Right renal cortex interstitium (tissue), 3 donors: ENCODE measurements around the gene BICD1. TPM values are rescaled to one million over a fixed set of nuclear protein-coding genes. Genes with fewer than 3 reads are reported as not detected.

ENCODE experiments used
- DNase-seq, 3 donors: peaks; one replicate each; pipeline ENCODE4 v3.0.0-alpha.2; 2013; ENCODE audit warnings: low read depth in 3 of 3, low spot score in 2 of 3
- polyA plus RNA-seq, 3 donors: library from polyadenylated mRNA; unstranded; fragments of 120-200 nt; gene quantifications; one replicate each; pipeline ENCODE4 v1.2.1, GENCODE V29; 2013; ENCODE audit not compliant: insufficient read length in 3 of 3

BICD1 gene
- polyA plus RNA-seq, 3 donors: 21.9 to 24.3 (median 24.0) TPM

DNA sequence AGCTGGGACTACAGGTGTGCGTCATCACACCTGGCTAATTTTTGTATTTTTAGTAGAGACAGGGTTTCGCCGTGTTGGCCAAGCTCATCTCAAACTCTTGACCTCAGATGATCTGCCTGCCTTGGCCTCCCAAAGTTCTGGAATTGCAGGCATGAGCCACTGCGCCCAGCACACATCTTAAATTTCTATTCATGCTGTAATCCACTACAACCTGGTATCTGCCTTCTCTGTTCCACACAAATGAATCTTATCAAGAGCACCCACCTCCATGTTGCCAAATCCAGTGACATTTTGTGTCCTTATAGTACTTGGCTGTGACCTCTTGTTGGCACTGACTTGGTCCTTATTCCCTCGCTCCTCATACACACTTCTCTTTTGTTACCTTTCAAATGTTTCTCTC is 5.8 kb upstream of the BICD1 start:
- no peak for DNase-seq

- no peak for DNase-seq
These were observed 4.4 kb upstream of the BICD1 start for GRCh38 chr12:32102234-32102633.

DNA sequence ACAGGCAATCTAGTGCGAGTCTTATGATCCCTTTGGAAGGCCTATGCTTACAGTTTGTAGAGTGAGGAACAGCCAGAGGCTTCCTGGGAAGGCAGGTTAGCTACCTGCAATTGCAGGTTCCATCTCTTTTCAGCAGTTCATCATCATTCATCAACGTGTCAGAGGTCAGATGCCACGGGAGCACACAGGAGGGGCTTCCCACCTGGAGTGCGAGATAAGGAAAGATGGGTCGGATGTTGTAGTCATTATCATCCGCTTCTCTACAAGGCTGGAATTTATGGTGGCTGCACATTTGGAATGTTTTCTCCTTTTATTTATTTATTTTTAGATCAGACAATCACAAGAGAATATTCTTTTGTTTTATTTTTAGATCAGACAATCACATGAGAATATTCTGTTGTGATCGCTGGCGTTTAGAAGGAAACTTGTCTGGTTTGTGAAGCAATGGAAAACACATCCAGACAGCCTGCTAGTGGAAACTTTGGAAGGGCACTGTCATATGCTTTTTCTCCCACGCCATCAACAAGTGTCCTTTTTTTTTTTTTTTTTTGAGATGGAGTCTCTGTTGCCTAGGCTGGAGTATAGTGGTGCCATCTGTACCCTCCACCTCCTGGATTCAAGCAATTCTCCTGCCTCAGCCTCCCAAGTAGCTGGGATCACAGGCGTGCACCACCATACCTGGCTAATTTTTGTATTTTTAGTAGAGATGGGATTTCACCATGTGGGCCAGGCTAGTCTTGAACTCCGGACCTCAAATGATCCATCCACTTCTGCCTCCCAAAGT is 1.9 kb upstream of the BICD1 start:
- DNase-seq: no peak

DNA sequence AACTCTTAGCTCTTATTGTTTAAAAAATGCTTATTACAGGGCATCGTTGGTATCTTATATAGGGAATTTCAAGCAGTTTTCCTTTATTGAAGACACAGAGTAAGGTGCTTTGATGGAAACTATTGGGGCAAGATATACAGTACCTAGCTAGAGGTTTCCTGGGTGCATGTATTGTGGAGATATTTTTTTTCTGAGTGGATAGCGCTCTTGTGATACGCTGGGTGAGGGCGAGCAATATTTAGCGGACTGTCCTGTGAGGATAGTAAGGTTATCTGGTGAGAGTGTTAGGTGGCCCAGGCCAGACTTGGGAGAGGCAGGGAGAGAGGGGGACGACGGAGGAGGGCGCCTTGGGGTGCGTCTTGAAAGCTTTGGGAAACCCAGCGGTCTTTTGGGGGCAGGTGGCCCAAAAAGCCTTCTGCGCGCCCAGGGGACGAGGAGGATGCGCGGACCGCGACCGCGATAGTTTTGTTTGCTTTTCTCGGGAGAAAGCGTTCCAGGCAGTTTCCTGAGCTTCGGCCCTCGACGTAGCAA is 596 bp upstream of the BICD1 start:
- DNase-seq: no peak

DNA sequence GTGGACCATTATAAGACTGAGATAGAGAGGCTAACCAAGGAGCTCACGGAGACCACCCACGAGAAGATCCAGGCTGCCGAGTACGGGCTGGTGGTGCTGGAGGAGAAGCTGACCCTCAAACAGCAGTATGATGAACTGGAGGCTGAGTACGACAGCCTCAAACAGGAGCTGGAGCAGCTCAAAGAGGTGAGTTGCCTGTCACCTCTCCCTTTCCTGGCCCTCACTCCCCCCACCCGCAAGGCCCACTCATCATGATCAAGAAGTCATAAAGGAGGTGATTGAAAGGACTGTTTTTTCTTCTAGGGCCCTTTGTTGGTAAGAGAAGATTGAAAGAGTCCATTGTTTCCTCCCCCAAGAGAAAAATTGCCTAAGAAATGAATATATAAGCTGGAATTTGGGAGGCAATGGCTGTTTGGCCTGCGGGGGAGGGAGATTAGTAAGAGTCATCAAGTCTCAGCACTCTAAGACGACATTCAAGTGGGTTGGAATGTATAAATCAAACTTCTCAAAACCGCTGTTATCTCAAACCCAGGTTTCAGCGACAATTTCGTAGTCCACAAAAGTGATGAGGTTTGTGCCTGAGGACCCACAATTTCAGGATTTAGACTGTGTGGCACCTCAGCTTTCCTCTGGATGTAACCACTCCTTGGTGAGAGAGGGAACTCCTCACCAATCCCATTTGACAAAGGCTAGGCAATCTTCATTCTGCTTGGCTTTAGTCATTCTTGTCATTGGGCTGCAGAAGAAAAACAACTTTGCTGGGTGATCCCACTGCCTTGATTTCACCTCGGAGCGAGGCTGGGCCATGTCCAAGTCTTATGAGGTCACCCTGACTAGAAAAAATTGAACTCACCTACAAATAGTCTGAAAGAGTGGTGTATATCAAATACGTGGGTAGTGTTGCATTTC is 966 bp downstream of the BICD1 start:
- DNase-seq: no peak

GRCh38 chr12:32108787-32109186 is 2.1 kb downstream of the BICD1 start:
- no peak for DNase-seq

DNA sequence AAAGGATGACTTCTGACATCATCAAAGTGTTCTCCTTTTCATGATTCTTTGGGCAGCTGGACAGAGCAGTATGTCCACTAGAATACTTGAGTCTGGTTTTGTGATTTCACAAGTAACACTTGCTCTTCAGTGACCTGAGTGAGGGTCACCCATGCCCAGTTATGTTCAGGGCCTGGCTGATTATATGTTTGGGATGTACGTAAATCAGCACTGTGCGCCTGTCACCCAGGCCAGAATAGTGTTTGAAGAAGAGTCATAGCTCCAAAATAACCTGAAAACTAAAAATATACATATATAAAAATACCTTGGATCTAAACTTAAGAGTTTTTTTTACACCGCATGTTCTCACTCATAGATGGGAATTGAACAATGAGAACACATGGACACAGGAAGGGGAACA is 3.8 kb downstream of the BICD1 start:
- no peak for DNase-seq

DNA sequence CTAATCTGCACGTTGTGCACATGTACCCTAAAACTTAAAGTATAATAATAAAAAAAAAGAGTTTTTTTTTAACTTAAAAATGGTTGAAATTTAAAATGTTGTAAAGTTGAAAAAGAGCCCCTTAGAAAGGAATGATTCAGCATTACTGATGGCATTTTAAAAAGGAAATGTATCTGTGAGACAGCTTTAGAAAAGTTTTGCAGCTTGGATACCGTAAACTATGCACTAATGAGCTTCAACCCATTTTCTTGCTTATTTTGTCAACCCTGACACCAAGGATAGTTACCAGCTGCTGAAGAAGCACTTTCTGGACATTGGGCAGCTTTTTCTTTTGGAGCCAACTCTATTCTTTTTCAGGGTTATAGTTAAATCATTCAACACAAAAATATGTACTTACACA is 4.3 kb downstream of the BICD1 start:
- DNase-seq: no peak

GRCh38 chr12:32115404-32116104 is 8.9 kb downstream of the BICD1 start:
- DNase-seq: no peak

DNA sequence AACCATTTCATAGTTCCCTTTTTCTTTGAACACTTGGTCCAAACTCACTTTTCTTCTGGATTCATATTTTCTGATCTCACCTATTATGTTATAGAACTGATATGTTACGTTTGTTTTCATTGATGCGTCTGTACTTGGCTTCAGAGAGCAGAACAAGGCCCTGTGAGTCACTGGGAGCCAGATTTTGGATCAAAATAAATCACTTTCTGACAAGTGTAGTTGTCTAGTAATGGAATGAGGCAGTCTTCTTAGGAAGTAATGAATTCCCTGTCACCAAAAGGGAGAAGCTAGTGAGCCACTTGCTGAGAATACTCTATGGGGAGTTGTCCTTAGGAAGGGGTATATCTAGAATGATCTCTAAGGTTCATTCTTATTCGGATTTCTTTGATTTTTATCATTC is 10.2 kb downstream of the BICD1 start:
- DNase-seq: no peak

- no peak for DNase-seq
These were observed 10.7 kb downstream of the BICD1 start for GRCh38 chr12:32117316-32117715.

DNA sequence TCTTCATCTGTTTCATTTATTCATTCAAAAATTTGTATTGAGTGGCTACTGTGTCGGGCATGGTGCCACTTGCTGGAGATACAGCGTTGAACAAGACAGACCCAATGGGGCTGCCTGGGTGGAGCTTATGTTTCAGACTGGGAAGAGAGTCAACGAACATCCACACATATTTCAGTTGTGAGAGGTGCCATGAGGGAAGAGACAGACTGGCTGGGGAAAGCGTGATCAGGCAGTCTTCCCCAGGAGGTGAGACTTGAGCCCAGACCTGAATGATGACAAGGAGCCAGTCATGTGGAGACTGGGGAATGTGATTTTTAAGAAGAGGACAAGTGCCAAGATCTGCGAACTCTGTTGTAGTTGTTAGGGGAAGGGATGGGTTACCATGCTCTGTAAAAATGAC is 12.2 kb downstream of the BICD1 start:
- DNase-seq: no peak

DNA sequence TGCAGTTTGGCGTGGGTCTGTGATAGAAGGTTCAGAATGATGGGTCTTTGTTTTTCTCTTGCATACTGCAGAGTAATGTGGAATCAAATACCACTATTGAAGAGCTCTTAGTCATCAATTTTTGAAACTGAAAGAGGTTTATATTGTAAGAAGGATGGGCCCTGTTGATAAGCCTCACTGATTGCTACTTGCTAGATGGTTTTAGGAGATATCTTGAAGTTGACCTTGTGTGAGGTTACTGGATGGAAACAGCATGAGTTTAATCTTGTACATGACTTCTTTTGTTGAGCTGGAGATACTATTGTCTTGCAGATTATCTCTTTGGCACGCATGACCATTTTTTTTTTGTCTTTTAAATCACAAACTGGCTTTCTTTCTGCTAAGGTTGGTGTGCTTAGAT is 13.8 kb downstream of the BICD1 start:
- DNase-seq: no peak

DNA sequence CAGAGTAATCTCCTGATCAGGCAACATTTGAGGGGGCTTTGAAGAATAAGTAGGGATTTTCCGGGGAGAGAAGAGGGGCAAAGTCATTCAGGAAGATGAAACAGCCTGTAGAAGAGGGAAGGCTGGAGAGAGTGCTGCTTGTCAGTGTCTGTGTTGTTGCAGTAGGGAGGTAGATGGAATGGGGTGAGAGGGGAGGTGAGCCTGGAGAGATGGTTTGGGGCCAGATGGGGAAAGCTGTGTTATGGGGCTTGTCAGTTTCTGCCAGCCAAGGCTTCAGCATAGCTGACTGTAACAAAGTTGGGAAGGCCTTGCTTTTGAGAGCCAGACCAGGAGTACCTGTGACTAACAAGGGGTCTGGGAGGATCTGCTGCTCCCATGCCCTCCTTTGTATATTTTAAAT is 18.0 kb downstream of the BICD1 start:
- DNase-seq: no peak

GRCh38 chr12:32125455-32126084 is 18.9 kb downstream of the BICD1 start:
- DNase-seq: no peak

GRCh38 chr12:32126720-32127119 is 20.1 kb downstream of the BICD1 start:
- DNase-seq: no peak

- no peak for DNase-seq
These were observed 25.0 kb downstream of the BICD1 start for GRCh38 chr12:32131666-32132065.

DNA sequence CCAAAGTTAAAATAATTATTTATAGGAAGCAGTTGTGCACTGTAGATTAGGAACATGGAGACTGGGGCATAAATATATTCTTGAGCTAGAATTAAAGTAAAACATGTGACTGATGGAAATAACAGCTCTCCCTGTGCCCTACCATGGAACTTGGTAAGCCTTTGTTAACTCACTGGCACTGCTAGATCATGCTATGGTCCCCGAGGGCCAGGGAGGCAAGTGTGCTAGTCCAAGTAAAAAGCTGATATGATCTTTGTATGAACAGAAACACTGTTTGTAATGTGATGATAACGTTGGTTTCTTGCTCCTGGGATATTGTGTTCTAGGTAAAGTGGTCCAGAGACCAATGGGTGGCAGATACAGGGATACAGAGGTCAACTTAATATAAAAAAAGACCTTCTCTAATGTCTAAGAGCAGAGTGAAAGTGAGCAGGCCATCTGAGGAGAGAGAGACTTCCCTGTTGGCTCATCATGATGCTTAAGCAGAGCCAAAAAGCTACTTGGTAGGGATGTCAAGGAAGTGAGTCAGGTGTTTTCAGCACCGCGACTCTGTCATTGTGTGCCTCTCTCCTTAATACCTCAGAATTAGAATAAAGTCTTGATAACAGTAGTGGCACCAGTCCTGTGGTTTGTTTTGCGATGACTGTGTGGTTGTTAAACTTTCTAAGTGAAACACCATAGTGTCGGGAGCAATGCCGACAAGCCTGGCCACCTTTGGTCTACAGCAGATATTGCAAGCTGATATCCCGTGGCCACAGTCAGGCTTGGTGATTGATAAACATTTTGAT is 27.6 kb downstream of the BICD1 start:
- no peak for DNase-seq

- DNase-seq: no peak
These were observed 29.3 kb downstream of the BICD1 start for GRCh38 chr12:32135967-32136366.

DNA sequence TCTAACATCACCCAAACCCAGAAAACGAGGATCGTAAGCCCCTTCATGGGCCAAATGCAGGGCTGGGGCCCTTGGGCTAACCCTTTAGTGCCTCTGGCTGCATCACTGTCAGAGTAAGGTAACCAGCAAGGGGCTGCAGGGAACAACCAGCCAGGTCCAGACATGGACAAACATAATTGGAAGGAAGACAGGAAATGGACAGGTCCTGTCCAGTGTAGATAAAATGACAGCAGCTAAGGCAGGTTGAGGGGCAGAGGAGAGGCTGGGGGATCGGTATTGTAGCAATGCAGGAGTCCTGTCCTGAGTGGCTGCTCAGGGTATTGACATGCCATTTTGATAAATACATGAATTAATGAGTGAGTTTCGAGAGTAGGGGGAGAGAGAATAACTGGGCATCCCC is 29.8 kb downstream of the BICD1 start:
- DNase-seq: no peak
